Loucy (cell line): ENCODE results near the gene TMIGD1.

Source experiments
- H2AFZ ChIP-seq: fragments of 200-600 bp; sonication (generic); 2 replicates; pipeline ENCODE4 v1.6.0; 2016; ENCODE audit warnings: antibody characterized with exemption, mild to moderate bottlenecking, low read length, moderate library complexity
- H3F3A ChIP-seq: fragments of 200-600 bp; 2 replicates; pipeline ENCODE4 v1.6.0; 2016; ENCODE audit warnings: antibody characterized with exemption, low read depth, mild to moderate bottlenecking
- H3K27me3 ChIP-seq: fragments of 200-600 bp; sonication (generic); 2 replicates; pipeline ENCODE4 v1.6.1; 2014; ENCODE audit warnings: low read length, mild to moderate bottlenecking; ENCODE audit not compliant: insufficient read depth, poor library complexity, severe bottlenecking
- H3K36me3 ChIP-seq: fragments of 200-600 bp; sonication (generic); 2 replicates; pipeline ENCODE4 v1.6.1; 2016; ENCODE audit warnings: low read length; ENCODE audit not compliant: insufficient read depth
- H3K4me1 ChIP-seq: fragments of 200-600 bp; sonication (generic); 2 replicates; pipeline ENCODE4 v1.5.1; 2014; ENCODE audit warnings: low read length, mild to moderate bottlenecking; ENCODE audit not compliant: insufficient read depth, poor library complexity, severe bottlenecking
- H3K4me2 ChIP-seq: fragments of 200-600 bp; sonication (generic); 2 replicates; pipeline ENCODE4 v1.6.0; 2014; ENCODE audit warnings: antibody characterized with exemption, low read length, low read depth, mild to moderate bottlenecking; ENCODE audit not compliant: poor library complexity, severe bottlenecking
- H3K4me3 ChIP-seq: fragments of 200-600 bp; sonication (generic); 2 replicates; pipeline ENCODE4 v1.5.1; 2014; ENCODE audit warnings: low read length, mild to moderate bottlenecking, mixed read lengths; ENCODE audit not compliant: poor library complexity, severe bottlenecking
- H3K79me2 ChIP-seq: fragments of 200-600 bp; sonication (generic); 2 replicates; pipeline ENCODE4 v1.6.1; 2014; ENCODE audit warnings: low read length; ENCODE audit not compliant: insufficient read depth
- H3K9ac ChIP-seq: fragments of 200-600 bp; sonication (generic); 2 replicates; pipeline ENCODE4 v1.6.0; 2014; ENCODE audit warnings: mild to moderate bottlenecking, low read depth, low read length, moderate library complexity; ENCODE audit not compliant: poor library complexity, severe bottlenecking
- H3K9me2 ChIP-seq: fragments of 200-600 bp; sonication (generic); replicated peaks from 2 replicates; pipeline ENCODE4 v1.6.1; 2016; ENCODE audit warnings: low read depth, low read length, mixed read lengths
- H3K9me3 ChIP-seq: fragments of 200-600 bp; sonication (generic); 2 replicates; pipeline ENCODE4 v1.6.1; 2014; ENCODE audit warnings: mild to moderate bottlenecking, antibody characterized with exemption, low read length, low read depth; ENCODE audit not compliant: insufficient read depth
- H4K20me1 ChIP-seq: fragments of 200-600 bp; sonication (generic); 2 replicates; pipeline ENCODE4 v1.6.0; 2014; ENCODE audit warnings: antibody characterized with exemption, low read length, mild to moderate bottlenecking; ENCODE audit not compliant: insufficient read depth, poor library complexity, severe bottlenecking
- EZH2phosphoT487 ChIP-seq: fragments of 200-600 bp; IDR thresholded peaks from 2 replicates; pipeline ENCODE4 v1.6.1; 2018; ENCODE audit warnings: antibody characterized with exemption, mild to moderate bottlenecking, moderate library complexity, borderline replicate concordance
- TF ChIP-seq, protein P1 (sequence below): fragments of 200-600 bp; sonication (generic); conservative IDR thresholded peaks from 2 replicates; pipeline ENCODE4 v1.5.1; 2014; ENCODE audit warnings: mild to moderate bottlenecking, antibody characterized with exemption, low read length

Gene TMIGD1

DNA sequence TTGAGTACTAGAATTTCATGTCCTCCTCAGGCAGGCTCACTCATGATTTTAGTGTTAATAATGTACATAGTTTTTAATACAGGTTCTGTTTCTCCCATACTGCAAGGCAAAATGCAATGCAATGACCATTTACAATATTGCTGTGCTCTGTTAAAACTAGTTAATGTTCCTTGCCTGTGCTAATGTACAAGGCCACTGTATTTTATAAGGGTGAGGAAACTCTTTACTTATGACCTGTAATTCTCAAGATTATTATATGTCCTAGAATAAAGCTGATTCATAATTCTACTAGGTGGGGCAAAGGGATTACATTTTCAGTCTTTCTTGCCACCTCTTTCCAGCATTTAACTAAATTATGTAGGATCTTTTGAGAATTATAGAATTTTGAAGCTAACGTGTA is 19.4 kb downstream of the TMIGD1 start:
- no peak overlapping the region for H3K4me2 ChIP-seq
- no peaks in the 10 kb centered on the region for H3K9me3 ChIP-seq
- H3K27me3 ChIP-seq: no peaks in the 10 kb centered on the region
- H3K9me2 ChIP-seq: no peaks in the 10 kb centered on the region
- H3F3A ChIP-seq: no peaks in the 10 kb centered on the region
- H3K4me3 ChIP-seq: no peak overlapping the region
- H4K20me1 ChIP-seq: no peaks in the 10 kb centered on the region
- H3K79me2 ChIP-seq: no peaks in the 10 kb centered on the region
- H3K36me3 ChIP-seq: no peaks in the 10 kb centered on the region
- TF ChIP-seq EZH2phosphoT487: no peak
- TF ChIP-seq, protein P1, sequence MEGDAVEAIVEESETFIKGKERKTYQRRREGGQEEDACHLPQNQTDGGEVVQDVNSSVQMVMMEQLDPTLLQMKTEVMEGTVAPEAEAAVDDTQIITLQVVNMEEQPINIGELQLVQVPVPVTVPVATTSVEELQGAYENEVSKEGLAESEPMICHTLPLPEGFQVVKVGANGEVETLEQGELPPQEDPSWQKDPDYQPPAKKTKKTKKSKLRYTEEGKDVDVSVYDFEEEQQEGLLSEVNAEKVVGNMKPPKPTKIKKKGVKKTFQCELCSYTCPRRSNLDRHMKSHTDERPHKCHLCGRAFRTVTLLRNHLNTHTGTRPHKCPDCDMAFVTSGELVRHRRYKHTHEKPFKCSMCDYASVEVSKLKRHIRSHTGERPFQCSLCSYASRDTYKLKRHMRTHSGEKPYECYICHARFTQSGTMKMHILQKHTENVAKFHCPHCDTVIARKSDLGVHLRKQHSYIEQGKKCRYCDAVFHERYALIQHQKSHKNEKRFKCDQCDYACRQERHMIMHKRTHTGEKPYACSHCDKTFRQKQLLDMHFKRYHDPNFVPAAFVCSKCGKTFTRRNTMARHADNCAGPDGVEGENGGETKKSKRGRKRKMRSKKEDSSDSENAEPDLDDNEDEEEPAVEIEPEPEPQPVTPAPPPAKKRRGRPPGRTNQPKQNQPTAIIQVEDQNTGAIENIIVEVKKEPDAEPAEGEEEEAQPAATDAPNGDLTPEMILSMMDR: no peak
- H2AFZ ChIP-seq: no peak overlapping the region
- no peaks in the 10 kb centered on the region for H3K4me1 ChIP-seq
- H3K9ac ChIP-seq: no peak overlapping the region

DNA sequence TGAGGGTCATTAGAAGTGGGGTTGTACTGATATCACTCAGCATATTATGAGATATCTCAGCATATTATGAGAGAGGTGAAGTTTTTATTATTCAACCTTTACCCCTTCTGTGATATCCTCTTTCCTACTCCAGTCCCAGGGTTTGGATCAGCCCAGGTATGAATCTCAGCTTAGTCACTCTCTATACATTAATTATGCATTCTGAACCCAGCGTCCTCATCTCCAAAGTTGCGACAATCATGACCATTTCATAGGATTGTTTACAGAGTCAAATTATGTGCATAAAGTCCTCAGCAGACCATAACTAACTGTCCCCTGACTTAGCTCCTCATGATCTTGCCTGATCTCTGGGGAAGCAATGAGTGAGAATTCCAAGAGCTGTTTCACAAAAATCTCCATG is 21.6 kb downstream of the TMIGD1 start:
- Histone ChIP-seq H3K79me2 (no peaks in the 10 kb centered on the region), H3K4me2 (no peak overlapping the region), H3K9ac (no peak overlapping the region), H3K9me3 (no peaks in the 10 kb centered on the region), H2AFZ (no peak overlapping the region), H3K4me1 (no peaks in the 10 kb centered on the region), H3K36me3 (no peaks in the 10 kb centered on the region), H3F3A (no peaks in the 10 kb centered on the region), H4K20me1 (no peaks in the 10 kb centered on the region), H3K9me2 (no peaks in the 10 kb centered on the region), H3K27me3 (no peaks in the 10 kb centered on the region), H3K4me3 (no peak overlapping the region)
- TF ChIP-seq, protein P1: no peak
- no peak for TF ChIP-seq EZH2phosphoT487

DNA sequence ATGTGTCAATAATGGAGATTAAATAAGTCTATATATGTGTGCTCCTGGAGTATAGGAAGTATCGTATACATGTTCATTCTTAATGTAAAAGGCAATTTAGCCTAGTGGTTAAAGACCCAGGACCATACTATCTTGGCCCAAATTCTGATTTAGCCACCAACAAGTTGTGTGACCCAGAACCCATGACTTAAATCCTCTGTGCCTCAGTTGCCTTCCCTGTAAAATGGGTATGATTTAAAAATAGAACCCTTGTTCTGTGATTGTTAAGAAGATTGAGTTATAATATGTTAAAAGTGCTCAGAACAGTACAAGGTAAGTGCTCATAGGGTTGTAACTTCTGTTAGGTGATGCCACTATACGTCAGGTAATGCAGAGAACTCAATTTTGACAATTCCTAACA is 23.3 kb downstream of the TMIGD1 start:
- TF ChIP-seq EZH2phosphoT487: no peak
- TF ChIP-seq, protein P1: no peak

More for the DNA sequence above, 23.3 kb downstream of the TMIGD1 start:
- Histone ChIP-seq H3K4me2 (no peak overlapping the region), H3K4me1 (no peaks in the 10 kb centered on the region), H3K9me3 (no peaks in the 10 kb centered on the region), H2AFZ (no peak overlapping the region), H3K36me3 (no peaks in the 10 kb centered on the region), H3K27me3 (no peaks in the 10 kb centered on the region), H4K20me1 (no peaks in the 10 kb centered on the region), H3K79me2 (no peaks in the 10 kb centered on the region), H3F3A (no peaks in the 10 kb centered on the region), H3K9ac (no peak overlapping the region), H3K4me3 (no peak overlapping the region), H3K9me2 (no peaks in the 10 kb centered on the region)
